VCaP (cell line): ENCODE measurements around the gene KBTBD6.
"Not testable (repeated sequence)": the region's sequence is repeated elsewhere in the genome, so short reads cannot be mapped to it uniquely, and the experiment has no call there.

Source experiments
- H3K27ac ChIP-seq: fragments of 450-650 bp; 2 replicates; pipeline ENCODE4 v1.5.1; 2017
- TF ChIP-seq, protein P1 (sequence below): fragments of 450-650 bp; conservative IDR thresholded peaks from 2 replicates; pipeline ENCODE4 v1.5.1; 2017; ENCODE audit warnings: mild to moderate bottlenecking, moderate library complexity

The KBTBD6 gene, protein sequence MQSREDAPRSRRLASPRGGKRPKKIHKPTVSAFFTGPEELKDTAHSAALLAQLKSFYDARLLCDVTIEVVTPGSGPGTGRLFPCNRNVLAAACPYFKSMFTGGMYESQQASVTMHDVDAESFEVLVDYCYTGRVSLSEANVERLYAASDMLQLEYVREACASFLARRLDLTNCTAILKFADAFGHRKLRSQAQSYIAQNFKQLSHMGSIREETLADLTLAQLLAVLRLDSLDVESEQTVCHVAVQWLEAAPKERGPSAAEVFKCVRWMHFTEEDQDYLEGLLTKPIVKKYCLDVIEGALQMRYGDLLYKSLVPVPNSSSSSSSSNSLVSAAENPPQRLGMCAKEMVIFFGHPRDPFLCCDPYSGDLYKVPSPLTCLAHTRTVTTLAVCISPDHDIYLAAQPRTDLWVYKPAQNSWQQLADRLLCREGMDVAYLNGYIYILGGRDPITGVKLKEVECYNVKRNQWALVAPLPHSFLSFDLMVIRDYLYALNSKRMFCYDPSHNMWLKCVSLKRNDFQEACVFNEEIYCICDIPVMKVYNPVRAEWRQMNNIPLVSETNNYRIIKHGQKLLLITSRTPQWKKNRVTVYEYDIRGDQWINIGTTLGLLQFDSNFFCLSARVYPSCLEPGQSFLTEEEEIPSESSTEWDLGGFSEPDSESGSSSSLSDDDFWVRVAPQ

DNA sequence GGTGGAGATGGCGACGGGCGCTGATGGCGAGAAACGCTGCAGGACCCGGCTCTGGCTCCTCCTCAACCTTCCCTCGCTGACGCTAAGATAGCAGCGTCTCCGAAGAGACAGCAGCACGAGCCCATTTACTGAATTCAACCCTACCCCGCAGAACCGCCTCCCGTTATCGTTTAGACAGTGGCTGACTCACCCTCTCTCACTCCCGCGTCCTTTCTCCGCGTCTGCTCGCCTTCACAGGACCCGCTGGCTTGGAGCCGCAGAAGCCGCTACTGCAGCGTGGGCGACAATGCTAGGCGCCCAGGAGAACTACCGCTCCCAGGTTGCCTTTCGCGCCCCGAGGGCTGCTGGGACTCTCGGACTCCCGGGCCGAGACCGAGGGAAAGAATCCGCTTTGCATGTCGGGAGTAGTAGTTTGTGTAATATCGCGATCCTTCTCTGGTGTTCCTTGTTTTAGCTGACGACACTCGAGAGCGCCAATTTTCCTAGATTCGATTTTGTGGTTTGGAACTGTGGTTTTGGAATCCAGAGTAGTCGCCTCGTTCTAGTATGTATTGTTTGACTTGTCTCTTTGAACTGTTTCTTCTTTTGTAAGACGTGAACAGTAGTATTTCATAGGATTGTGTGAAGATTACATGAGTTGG, at the start of gene KBTBD6:
KBTBD6 (minus strand) TSS at position 291 of the 641 bp plus-strand sequence. CDS start 291 bp downstream, outside the sequence.
- TF ChIP-seq, protein P1, sequence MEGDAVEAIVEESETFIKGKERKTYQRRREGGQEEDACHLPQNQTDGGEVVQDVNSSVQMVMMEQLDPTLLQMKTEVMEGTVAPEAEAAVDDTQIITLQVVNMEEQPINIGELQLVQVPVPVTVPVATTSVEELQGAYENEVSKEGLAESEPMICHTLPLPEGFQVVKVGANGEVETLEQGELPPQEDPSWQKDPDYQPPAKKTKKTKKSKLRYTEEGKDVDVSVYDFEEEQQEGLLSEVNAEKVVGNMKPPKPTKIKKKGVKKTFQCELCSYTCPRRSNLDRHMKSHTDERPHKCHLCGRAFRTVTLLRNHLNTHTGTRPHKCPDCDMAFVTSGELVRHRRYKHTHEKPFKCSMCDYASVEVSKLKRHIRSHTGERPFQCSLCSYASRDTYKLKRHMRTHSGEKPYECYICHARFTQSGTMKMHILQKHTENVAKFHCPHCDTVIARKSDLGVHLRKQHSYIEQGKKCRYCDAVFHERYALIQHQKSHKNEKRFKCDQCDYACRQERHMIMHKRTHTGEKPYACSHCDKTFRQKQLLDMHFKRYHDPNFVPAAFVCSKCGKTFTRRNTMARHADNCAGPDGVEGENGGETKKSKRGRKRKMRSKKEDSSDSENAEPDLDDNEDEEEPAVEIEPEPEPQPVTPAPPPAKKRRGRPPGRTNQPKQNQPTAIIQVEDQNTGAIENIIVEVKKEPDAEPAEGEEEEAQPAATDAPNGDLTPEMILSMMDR, result no peak
- H3K27ac ChIP-seq, result peak within 1 kb of the TSS; percentile 73

- TF ChIP-seq, protein P1, result no peak
- no peak overlapping the region for H3K27ac ChIP-seq
Observed at GRCh38 chr13:41182231-41182630, 49.6 kb upstream of the KBTBD6 start.

GRCh38 chr13:41179593-41180250, 47.1 kb upstream of the KBTBD6 start:
- TF ChIP-seq, protein P1, result no peak
- no peak overlapping the region for H3K27ac ChIP-seq

DNA sequence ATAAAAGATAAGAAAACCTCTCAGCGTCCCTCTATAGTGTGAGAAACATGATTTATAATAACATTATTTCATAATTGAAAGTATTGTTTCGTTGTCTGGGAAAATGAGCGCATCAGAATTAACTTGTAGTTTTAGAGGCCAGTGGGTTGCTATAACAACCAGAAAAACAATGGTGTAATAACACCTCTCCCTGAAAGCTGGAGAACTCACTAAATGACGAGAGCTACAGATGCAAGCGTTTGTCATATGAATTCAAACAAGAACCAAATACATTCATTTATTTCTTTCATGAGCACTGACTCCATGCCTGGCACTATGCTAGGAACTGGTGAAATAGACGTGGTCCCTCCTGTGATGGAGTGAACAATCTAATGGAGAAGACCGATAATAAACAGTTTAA, 45.4 kb upstream of the KBTBD6 start:
- TF ChIP-seq, protein P1, result no peak
- H3K27ac ChIP-seq, result no peak overlapping the region

DNA sequence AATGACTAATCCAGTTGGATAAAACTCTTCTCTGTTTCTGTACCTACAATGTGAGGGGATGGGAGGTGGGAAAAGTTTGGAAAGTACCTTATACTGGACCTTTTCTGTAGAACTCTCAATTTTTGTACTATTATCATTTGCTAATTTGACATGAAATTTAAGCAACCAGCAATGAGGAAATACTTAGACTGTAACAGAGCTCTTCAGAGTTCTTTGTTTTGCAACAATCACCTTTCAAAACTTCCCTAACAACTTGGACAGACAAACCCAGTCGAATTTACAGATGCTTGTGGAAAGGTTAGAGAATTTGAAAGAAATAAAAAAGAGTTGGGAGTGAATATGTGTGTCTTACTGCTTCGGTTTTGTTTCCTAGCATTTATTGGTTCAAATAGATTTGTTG, 45.0 kb upstream of the KBTBD6 start:
- TF ChIP-seq, protein P1, result no peak
- no peak overlapping the region for H3K27ac ChIP-seq

- not testable (repeated sequence) for H3K27ac ChIP-seq
Observed at GRCh38 chr13:41175576-41175975, 43.0 kb upstream of the KBTBD6 start.

GRCh38 chr13:41162151-41162550, 29.5 kb upstream of the KBTBD6 start:
- no peak overlapping the region for H3K27ac ChIP-seq
- TF ChIP-seq, protein P1, result no peak
